ENCODE measurements around the gene TMEM62. TPM values are rescaled to one million over a fixed set of nuclear protein-coding genes. Genes with fewer than 3 reads are reported as not detected.
A peak's percentile ranks its signal among the peaks of the same experiment; 100 is the strongest.

Gene TMEM62
- total RNA-seq, 1 donor from 2014 or later: 26.1 TPM

DNA sequence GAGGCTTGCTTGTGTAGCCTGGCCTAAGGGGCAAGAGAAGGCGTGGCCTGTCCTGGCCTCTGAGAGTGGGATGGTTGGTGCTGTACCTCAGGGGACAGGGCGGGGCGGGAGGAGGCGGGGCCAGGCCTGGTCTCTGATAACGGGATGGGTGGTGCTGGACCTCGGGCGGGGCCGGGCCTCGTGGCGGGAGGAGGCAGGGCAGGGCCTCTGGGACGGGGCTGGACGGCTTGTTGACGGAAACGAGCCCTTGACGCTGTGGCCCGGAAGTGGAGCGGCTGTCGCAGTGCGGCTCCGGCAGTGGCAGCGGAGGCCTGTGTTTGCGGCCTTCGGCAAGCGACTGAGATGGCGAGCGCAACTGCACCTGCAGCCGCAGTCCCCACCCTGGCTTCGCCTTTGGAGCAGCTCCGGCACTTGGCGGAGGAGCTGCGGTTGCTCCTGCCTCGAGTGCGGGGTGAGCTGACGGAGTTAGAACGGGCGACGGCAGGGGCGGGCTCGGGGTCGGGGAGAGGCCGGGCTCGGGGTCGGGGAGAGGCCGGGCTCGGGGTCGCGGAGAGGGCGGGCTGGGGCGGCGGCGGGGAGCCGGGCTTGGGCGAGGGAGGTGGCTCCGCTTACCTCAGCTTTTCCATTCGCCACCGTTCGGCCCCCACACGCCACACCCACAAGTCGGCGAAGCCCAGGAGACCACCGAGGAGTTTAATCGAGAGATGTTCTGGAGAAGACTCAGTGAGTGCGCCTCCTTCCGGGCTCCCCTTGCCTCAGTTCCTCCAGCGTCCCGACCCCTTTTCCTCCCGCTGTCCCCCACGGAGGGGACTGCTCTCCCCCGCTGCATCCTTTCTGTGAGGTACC, 52.0 kb downstream of the TMEM62 start, which contains the start of gene CCNDBP1:
Gene CCNDBP1, plus strand, starts transcription at position 247 of the 846 bp plus-strand sequence. Its CDS starts 96 bp downstream, at position 343.
- Histone ChIP-seq H3K27me3 (ENCODE audit: control insufficient read depth, insufficient read depth, low read length) (no peaks in the 10 kb centered on the region), H3K36me3 (ENCODE audit: control insufficient read depth, insufficient read depth, low read length) (peaks cover 6% of the 10 kb centered on the region), H3K4me3 (ENCODE audit: low read depth, low read length) (peak within 1 kb of the TSS; percentile 71)
- no peak for FAIRE-seq
- peak; percentile 69 for DNase-seq (ENCODE audit: low read depth)
- TF ChIP-seq CTCF (IDR thresholded peaks at IDR 0.05; ENCODE audit: insufficient read depth, low read length, severe bottlenecking): peak; percentile 67

DNA sequence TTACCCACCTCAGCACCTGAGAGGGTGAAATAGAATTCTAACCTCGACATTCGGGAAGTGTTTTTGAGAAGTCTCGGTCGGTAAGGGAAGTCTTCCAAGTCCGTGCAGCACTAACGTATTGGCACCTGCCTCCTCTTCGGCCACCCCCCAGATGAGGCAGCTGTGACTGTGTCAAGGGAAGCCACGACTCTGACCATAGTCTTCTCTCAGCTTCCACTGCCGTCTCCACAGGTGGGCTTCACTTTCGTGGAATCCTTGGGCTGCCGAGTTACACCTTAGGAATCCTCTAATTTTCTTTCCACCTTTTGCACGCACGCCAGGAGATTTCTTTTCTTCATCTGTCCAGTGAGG, 52.6 kb downstream of the TMEM62 start:
- no peaks in the 10 kb centered on the region for H3K27me3 ChIP-seq (ENCODE audit: control insufficient read depth, insufficient read depth, low read length)
- peak; percentile 40 for FAIRE-seq
- H3K36me3 ChIP-seq (ENCODE audit: control insufficient read depth, insufficient read depth, low read length): peaks cover 6% of the 10 kb centered on the region
- no peak for TF ChIP-seq CTCF (IDR thresholded peaks at IDR 0.05; ENCODE audit: insufficient read depth, low read length, severe bottlenecking)
- no peak for DNase-seq (ENCODE audit: low read depth)
- H3K4me3 ChIP-seq (ENCODE audit: low read depth, low read length): peak overlapping the region; percentile 71

DNA sequence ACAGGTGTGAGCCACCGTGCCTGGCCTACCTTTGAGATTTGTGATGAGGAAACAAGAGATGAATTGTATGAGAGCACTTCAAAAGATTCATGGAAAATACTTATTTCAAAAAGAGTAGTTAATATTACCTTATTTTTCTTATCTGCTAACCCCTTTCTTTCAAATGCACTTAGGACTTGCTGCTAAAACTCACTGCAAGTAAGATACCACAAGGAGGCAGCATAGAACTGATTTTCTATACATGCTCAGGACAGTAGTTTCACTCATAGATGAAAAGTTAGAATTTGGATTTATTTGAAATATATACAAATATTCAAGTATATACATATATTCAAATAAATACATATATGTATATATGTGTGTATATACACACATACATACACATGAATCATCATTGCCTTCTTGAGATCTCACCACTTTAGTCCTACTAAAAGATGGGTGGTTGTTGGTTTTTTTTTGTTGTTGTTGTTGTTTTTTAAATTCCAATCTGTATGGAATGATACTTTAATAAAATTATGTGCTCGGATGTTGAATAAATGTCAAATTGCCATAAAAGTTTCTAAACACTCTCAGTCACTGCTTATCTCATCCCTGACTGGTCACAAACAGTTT, 54.3 kb downstream of the TMEM62 start:
- FAIRE-seq (no peak), DNase-seq (ENCODE audit: low read depth) (peak; percentile 77)
- H3K27me3 ChIP-seq (ENCODE audit: control insufficient read depth, insufficient read depth, low read length): no peaks in the 10 kb centered on the region
- H3K36me3 ChIP-seq (ENCODE audit: control insufficient read depth, insufficient read depth, low read length): peaks cover 10% of the 10 kb centered on the region
- TF ChIP-seq CTCF (IDR thresholded peaks at IDR 0.05; ENCODE audit: insufficient read depth, low read length, severe bottlenecking): peak; percentile 34
- H3K4me3 ChIP-seq (ENCODE audit: low read depth, low read length): no peak overlapping the region

- Histone ChIP-seq H3K27me3 (ENCODE audit: control insufficient read depth, insufficient read depth, low read length) (no peaks in the 10 kb centered on the region), H3K4me3 (ENCODE audit: low read depth, low read length) (no peak overlapping the region), H3K36me3 (ENCODE audit: control insufficient read depth, insufficient read depth, low read length) (peaks cover 13% of the 10 kb centered on the region)
- no peak for TF ChIP-seq CTCF (IDR thresholded peaks at IDR 0.05; ENCODE audit: insufficient read depth, low read length, severe bottlenecking)
- DNase-seq (ENCODE audit: low read depth) (no peak), FAIRE-seq (no peak)
Observed at GRCh38 chr15:43189296-43189695, 55.9 kb downstream of the TMEM62 start.

- DNase-seq (ENCODE audit: low read depth) (no peak), FAIRE-seq (no peak)
- no peaks in the 10 kb centered on the region for H3K27me3 ChIP-seq (ENCODE audit: control insufficient read depth, insufficient read depth, low read length)
- peaks cover 14% of the 10 kb centered on the region for H3K36me3 ChIP-seq (ENCODE audit: control insufficient read depth, insufficient read depth, low read length)
- H3K4me3 ChIP-seq (ENCODE audit: low read depth, low read length): no peak overlapping the region
- no peak for TF ChIP-seq CTCF (IDR thresholded peaks at IDR 0.05; ENCODE audit: insufficient read depth, low read length, severe bottlenecking)
Observed at GRCh38 chr15:43190178-43190577, 56.8 kb downstream of the TMEM62 start.
